GM12892 (cell line): ENCODE data around the gene ST7.

Source experiments
- DNase-seq: peaks from one replicate; pipeline ENCODE4 v3.0.0; 2011; ENCODE audit not compliant: insufficient read length
- FAIRE-seq: peaks from 2 replicates; lab custom pipeline; 2011; peaks lifted over from hg19 to GRCh38; lab: Jason Lieb, UNC
- POLR2A ChIP-seq: IDR thresholded peaks from 2 replicates; pipeline ENCODE4 v1.6.1; 2011; ENCODE audit warnings: low read depth, low read length, control low read depth
- POLR2AphosphoS5 ChIP-seq: IDR thresholded peaks from 2 replicates; pipeline ENCODE4 v1.6.1; 2011; ENCODE audit warnings: low read depth, low read length, control low read depth
- TAF1 ChIP-seq: IDR thresholded peaks from 2 replicates; pipeline ENCODE4 v1.6.1; 2011; ENCODE audit warnings: low read depth, mild to moderate bottlenecking, control low read depth, low read length, borderline replicate concordance

The ST7 gene

GRCh38 chr7:117188949-117189592 lies 235.8 kb downstream of the ST7 start:
- DNase-seq, result no peak
- no peak for FAIRE-seq
- TF ChIP-seq POLR2AphosphoS5 (no peak), TAF1 (no peak), POLR2A (no peak)

DNA sequence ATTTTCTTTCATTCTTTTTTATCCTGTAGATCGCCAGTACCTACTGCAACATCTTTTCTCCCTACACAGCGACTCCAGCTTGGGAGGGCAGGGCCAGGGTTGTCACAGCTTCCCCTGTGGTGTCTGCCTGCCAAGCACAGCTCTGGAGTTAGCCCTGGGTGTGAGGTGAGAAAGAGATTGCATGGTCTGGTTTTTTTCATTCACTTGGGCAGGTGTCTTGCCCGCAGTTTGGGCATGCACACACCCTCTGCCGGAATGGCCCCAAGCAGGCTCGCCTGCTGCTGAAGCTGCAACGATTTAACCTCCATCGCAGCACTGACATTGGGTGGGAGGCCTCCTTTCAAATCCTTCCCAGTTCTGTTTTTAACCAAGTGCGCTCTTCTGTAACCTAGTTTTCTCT lies 236.8 kb downstream of the ST7 start:
- FAIRE-seq, result no peak
- no peak for TF ChIP-seq POLR2AphosphoS5
- no peak for TF ChIP-seq POLR2A
- no peak for TF ChIP-seq TAF1
- no peak for DNase-seq

DNA sequence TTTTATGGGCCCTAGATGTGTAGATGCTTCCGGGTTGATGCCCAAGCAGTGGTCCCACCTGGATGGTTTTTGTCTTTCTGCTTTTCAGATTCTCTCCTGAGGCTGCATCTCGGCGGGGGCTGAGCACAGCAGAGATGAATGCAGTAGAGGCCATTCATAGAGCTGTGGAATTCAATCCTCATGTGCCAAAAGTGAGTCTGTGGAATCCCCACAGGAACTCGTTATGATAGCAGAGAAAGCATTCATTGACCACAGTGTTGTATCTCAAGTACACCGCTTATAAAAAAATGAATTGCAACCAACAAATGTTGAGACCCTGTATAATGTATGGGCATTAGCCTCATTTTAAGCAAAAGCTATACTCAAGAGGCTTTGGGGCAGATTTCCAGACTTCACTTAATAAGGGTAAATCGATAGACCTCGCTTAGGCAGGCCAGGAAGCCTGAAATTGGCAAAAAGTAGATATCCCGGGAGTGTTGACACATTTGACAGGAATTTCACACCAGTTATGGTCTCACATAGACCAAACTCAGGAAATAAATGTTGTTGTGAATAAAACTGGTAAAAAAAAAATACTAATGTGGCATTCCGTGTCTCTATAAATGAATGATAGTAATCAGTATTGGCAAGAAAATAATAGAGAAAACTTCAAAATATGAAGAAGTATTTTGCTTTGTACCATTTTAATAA lies 237.6 kb downstream of the ST7 start:
- DNase-seq, result no peak
- TF ChIP-seq TAF1 (no peak), POLR2AphosphoS5 (no peak), POLR2A (no peak)
- no peak for FAIRE-seq

DNA sequence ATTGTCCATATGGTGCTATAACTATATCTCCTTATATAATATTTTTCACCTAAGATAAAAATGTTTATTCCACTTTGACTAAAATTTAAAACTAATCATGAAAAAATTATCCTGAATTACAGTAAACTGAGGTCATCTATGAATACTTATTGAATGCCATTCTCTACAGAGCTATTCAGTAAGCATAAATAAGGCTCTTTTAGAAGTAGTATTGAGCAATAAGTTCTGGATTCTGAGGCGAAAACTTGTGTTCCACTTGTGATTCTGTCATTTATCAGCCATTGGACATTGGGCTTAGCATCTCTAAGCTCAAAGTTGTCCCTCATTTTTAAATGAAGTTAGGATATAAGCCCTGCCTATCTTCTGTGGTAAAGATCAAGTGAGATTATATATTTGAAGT lies 238.8 kb downstream of the ST7 start:
- DNase-seq, result no peak
- no peak for TF ChIP-seq POLR2A
- TF ChIP-seq TAF1, result no peak
- TF ChIP-seq POLR2AphosphoS5, result no peak
- FAIRE-seq, result no peak

GRCh38 chr7:117193564-117193963 lies 240.3 kb downstream of the ST7 start:
- no peak for TF ChIP-seq TAF1
- TF ChIP-seq POLR2A, result no peak
- no peak for TF ChIP-seq POLR2AphosphoS5
- FAIRE-seq (no peak), DNase-seq (no peak)

GRCh38 chr7:117194445-117194844 lies 241.1 kb downstream of the ST7 start:
- no peak for DNase-seq
- FAIRE-seq, result peak; percentile 30
- TF ChIP-seq POLR2A, result no peak

DNA sequence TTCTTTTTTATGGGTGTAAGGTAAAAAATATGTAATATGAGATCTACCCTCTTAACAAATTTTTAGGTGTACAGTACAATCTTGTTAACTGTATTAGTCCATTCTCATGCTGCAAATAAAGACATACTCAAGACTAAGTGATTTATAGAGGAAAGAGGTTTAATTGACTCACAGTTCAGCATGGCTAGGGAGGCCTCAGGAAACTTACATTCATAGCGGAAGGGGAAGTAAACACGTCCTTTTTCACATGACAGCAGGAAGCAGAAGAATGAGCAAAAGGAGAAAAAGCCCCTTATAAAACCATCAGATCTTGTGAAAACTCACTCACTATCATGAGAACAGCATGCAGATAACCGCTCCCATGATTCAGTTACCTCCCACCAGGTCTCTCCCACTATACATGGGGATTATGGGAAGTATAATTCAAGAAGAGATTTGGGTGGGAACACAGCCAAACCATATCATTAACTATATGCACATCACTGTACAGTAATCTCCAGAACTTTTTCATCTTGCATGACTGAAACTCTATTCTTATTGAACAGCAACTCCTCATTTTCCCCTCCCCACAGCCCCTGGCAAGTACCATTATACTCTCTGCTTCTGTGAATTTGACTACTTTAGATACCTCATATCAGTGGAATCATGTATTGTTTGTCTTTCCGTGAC lies 242.2 kb downstream of the ST7 start:
- DNase-seq, result no peak
- no peak for FAIRE-seq
- TF ChIP-seq POLR2AphosphoS5, result no peak
- no peak for TF ChIP-seq TAF1

GRCh38 chr7:117200132-117200531 lies 246.8 kb downstream of the ST7 start:
- FAIRE-seq (no peak), DNase-seq (no peak)
- TF ChIP-seq TAF1 (no peak), POLR2AphosphoS5 (no peak), POLR2A (no peak)

DNA sequence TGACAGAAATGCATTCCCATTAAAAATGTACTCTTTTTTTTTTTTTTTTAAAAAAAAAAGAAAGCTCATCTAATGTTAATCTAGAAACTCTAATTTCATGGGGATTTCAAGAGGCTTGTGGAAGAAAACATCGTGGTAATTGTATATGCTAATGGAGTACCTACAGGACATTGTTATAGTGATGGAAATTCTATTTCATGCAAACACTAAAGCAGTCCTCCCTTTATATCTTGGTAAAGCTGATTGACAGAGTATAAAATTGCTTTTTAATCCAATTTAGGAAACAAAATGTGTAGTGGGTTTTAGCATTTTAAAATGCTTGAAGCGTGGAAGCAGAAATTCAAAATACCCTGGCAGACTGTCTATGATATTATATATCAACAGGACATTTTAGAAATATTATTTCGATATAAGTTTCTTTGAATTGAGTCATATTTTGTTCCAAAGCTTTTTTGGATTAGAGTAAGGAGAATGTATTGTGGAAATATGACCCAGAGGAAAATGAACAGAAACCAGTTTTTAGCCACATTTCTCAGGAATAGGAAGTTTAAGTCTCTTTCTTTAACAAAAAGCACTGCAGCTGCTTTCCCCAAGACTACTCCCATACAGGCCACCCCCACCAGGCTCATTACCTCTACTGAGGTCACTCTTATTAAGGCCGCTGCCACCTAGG lies 247.6 kb downstream of the ST7 start:
- FAIRE-seq, result no peak

DNA sequence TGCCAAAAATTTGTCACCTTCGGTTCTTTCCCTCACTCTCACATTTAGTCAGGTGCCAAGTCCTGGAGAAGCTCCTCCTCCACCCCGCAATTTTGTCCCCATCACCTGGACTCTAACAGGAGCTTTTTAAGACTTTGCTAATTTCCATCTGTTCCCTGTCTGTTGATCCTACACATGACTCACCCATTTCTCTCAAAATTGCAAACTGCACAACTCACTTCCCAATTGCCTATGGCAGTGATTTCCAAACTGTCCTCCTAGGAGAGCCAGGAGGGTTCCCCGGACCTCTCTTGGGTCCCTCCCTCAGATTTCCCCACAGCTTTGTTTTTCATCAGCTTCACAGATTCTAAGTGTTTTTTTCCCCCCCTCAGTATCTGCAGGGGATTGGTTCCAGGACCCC lies 249.2 kb downstream of the ST7 start:
- FAIRE-seq, result no peak
- TF ChIP-seq POLR2A (no peak), POLR2AphosphoS5 (no peak), TAF1 (no peak)
- no peak for DNase-seq

More for the DNA sequence above, 247.6 kb downstream of the ST7 start:
- TF ChIP-seq TAF1 (no peak), POLR2A (no peak), POLR2AphosphoS5 (no peak)
- DNase-seq, result no peak

GRCh38 chr7:117203205-117203604 lies 249.9 kb downstream of the ST7 start:
- DNase-seq (no peak), FAIRE-seq (no peak)
- no peak for TF ChIP-seq POLR2AphosphoS5
- no peak for TF ChIP-seq POLR2A
- no peak for TF ChIP-seq TAF1
